HK-2 (cell line): Measurements from ENCODE around the gene AMHR2.
"Not testable (repeated sequence)": the region's sequence is repeated elsewhere in the genome, so short reads cannot be mapped to it uniquely, and the experiment has no call there.

ENCODE experiments used
- DNase-seq: peaks from one replicate; pipeline ENCODE4 v3.0.0-alpha.2; 2018; ENCODE audit not compliant: unreplicated experiment

AMHR2 gene

GRCh38 chr12:53414756-53415417, 8.8 kb upstream of the AMHR2 start:
- DNase-seq = no peak

DNA sequence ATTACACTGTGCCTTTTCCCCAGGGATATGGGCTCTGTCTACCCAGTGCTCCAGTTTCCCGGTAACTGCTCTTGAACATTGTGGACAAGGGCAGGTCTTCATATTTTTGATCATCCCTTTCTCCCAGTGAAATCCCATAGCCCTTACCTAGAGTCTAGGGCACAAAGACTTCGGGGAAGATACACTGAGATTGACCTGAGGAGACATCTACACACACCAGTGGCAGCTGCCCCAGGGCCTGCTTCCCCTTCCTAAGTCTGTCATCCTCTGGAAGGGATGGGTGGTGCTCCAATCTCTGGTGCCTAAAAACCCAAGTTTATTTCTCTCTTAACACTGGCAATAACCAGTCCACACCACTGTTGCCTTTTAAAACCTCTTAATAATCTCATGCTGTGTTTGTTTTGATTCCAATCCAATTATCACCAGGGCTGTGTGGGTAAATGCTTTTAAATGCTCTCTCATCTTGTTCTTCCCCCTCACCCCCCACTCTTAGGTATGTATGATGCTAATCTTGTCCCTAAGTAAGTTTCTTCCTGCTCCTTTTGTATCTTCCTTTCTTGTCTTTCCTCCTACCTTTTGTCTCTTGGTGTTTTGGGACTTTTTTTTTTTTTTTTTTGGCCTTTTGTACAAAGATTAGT, 7.8 kb upstream of the AMHR2 start:
- DNase-seq = not testable (repeated sequence)

DNA sequence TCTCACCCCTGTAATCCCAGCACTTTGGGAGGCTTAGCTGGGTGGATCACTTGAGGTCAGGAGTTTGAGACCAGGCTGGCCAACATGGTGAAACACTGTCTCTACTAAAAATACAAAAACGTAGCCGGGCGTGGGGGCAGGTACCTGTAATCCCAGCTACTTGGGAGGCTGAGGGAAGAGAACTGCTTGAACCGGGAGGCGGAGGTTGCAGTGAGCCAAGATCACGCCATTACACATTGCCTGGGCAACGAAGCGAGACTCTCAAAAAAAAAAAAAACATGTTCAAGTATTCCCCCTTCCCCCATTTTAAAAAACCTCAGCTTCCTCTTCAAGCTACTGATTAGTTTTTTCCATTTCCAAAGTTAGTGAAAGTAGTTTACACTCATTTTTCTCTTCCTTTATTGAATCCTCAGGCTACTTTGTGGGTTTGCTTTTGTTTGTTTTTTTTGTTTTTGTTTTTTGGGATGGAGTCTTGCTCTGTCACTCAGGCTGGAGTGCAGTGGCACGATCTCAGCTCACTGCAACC, 6.3 kb upstream of the AMHR2 start:
- DNase-seq = not testable (repeated sequence)

- DNase-seq = no peak
Measured at GRCh38 chr12:53418221-53418620, 5.4 kb upstream of the AMHR2 start.

DNA sequence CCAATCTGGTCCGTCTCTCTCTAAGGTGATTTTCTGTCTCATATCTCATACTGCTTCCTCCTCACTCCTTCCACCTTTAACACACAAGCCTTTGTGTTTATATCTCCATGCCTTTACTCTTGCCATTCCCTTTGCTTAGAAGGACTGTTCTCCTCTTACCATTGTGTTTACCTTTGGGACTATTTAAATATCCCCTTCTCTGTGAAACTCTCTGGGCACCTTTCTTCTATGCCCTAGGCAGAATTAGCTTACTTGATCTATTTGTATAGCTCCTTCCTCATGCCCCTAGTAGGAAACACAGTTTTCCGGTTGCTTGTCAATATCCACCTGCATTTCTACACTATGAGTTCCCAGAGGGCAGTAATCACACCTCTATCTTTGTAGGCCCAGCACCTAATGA, 3.9 kb upstream of the AMHR2 start:
- DNase-seq = no peak

GRCh38 chr12:53422247-53422646, 1.4 kb upstream of the AMHR2 start:
- not testable (repeated sequence) for DNase-seq

DNA sequence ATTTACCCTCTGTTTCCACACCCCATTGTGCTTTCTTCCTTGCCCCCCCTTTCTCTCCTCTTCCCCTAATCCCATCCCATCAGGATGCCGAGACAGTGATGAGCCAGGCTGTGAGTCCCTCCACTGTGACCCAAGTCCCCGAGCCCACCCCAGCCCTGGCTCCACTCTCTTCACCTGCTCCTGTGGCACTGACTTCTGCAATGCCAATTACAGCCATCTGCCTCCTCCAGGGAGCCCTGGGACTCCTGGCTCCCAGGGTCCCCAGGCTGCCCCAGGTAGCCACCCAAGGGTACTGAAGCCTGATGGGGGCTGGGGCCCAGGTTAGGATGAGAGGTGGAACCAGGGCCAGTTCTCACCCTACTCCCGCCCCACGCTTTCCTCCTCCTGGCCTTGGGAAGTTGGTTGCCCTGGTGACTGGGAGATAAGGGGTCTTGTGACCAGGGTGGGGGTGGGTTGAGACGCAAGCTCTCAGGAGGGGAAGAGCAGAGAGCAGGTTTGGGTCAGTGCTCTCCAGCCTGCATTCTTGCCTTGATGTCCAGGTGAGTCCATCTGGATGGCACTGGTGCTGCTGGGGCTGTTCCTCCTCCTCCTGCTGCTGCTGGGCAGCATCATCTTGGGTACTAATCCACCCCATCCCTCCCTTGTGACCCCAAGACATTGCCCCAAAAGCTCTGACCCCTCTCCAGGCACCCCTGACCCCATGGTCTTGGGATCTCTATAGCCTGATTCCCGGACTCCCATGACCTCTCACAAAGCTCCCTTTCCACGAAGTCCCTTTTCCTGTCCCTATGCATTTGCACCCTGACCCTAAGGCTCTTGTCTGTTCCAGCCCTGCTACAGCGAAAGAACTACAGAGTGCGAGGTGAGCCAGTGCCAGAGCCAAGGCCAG, 1.2 kb downstream of the AMHR2 start:
- DNase-seq = no peak

DNA sequence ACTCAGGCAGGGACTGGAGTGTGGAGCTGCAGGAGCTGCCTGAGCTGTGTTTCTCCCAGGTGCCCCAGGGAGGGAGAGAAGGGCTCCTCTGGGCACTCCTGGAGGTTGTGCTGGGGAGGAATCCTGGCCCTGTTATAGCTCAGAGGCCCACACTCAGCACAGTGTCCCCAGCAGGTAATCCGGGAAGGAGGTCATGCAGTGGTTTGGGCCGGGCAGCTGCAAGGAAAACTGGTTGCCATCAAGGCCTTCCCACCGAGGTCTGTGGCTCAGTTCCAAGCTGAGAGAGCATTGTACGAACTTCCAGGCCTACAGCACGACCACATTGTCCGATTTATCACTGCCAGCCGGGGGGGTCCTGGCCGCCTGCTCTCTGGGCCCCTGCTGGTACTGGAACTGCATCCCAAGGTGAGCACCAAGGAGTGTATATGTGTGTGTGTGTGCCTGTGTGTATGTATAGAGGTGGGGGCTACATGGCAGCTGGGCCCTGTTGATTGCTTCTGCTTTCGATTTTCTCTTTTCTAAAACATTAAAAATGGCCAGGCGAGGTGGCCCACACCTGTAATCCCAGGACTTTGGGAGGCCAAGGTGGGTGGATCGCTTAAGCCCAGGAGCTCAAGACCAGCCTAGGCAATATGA, 2.0 kb downstream of the AMHR2 start:
- no peak for DNase-seq

DNA sequence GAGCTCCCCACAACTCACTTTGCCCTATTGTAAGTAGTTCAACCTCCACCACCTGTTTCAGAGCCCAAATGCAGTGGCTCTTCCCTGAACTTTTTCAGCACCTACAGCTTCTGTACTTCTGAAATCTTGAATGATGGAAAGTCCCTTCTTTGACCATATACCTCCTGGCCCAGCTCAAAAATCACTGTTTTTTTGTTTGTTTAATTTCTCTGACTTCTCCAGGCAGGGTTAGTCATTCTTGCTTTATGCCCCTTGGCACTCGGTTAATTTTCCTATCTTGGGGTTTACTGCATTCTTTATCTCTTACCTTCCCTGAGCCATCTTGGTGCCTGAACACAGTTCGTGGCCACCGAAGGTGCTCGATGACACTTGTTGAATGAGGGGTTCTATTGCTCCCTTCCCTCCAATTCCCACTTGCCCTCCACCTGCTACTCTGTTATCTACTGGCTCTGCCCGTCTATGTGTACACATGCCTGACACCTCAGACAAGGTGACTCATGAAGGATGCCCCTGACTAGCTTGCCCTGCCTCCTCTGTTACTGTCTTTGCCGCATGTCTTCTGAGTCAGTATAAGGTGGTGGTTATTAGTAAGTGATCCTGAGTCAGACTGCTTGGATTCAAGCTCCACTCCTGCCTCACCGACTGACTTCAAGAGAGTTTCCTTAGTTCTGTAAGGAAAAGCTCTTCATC, 4.4 kb downstream of the AMHR2 start:
- peak; percentile 77 for DNase-seq

DNA sequence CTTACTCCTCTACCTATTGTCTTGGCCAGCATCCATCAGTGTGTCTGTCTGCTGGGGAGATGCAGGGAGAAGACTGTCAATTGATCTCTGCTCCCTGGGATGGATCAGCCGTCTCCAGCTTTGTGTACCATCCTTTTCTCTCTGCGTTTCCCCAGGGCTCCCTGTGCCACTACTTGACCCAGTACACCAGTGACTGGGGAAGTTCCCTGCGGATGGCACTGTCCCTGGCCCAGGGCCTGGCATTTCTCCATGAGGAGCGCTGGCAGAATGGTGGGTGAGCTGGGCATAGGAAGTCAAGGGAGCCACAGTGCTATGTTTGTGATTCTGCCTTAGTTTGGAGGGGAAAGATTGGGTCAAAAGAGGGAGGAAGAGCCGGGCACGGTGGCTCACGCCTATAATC, 5.1 kb downstream of the AMHR2 start:
- no peak for DNase-seq

- DNase-seq = no peak
Measured at GRCh38 chr12:53430116-53430515, 6.5 kb downstream of the AMHR2 start.

DNA sequence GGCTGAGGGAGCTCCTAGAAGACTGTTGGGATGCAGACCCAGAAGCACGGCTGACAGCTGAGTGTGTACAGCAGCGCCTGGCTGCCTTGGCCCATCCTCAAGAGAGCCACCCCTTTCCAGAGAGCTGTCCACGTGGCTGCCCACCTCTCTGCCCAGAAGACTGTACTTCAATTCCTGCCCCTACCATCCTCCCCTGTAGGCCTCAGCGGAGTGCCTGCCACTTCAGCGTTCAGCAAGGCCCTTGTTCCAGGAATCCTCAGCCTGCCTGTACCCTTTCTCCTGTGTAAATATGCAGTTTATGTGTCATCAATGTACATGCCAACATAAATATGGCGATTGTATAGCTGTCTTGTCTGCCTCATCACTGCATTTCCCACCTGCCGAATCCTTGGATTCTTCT, 7.5 kb downstream of the AMHR2 start:
- DNase-seq = no peak

- not testable (repeated sequence) for DNase-seq
Measured at GRCh38 chr12:53435326-53435725, 11.7 kb downstream of the AMHR2 start.

DNA sequence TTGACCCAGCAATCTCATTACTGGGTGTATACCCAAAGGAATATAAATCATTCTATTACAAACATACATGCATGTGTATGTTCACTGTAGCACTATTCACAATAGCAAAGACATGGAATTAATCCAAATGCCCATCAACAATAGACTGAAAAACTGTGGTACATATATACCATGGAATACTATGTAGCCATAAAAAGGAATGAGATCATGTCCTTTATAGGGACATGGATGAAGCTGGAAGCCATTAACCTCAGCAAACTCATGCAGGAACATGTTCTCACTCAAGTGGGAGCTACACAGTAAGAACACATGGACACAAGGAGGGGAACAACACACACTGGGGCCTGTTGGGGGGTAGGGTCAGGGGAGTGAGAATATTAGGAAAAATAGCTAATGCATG, 15.9 kb downstream of the AMHR2 start:
- DNase-seq = not testable (repeated sequence)

GRCh38 chr12:53441040-53441833, 17.6 kb downstream of the AMHR2 start, which contains the start of gene PRR13:
Gene PRR13, plus strand, starts transcription at chr12:53441734. Its CDS starts 981 bp downstream, at chr12:53442715.
- DNase-seq = peak; percentile 99

DNA sequence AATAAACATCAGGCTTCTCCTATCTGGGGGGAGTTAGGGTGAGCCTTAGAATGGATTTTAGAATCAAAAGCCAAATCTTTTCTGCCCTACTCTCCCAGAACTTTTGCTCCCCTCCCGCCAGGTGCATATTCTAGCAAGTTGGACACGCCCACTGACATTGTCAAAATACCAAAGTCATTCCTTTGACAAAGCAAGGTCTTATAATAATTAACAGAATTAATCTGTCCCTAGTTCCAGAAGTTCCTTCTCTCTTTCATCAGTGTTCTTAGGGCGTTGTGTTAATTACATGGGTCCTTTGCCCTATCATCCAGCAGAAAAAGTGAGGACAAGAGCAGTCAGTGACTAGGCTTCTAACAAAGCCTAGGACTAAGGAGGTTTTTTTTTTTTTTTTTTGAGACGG, 20.3 kb downstream of the AMHR2 start:
- DNase-seq = no peak

DNA sequence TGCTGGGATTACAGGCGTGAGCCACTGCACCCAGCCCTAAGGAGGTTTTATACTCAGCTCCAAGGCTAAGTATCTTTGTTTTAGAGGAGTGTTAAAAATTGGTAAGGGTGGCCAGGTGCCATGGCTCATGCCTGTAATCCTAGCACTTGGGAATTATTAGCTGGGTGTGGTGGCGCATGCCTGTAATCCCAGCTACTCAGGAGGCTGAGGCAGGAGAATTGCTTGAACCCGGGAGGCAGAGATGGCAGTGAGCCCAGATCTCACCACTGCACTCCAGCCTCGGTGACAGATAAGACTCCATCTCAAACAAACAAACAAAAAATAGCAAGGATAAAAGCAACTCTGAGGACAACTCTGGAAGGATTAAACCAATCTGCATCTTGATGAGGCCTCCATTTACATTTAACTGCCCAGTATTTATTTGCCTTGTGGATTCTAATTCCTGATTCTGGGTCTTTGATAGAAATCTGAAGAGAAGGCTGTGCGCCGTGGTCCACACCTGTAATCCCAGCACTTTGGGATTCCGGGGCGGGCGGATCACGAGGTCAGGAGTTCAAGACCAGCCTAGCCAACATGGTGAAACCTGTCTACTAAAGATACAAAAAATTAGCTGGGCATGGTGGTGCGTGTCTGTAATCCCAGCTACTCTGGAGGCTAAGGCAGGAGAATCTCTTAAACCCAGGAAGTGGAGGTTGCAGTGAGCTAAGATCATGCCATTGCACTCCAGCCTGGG, 21.1 kb downstream of the AMHR2 start:
- DNase-seq = not testable (repeated sequence)

DNA sequence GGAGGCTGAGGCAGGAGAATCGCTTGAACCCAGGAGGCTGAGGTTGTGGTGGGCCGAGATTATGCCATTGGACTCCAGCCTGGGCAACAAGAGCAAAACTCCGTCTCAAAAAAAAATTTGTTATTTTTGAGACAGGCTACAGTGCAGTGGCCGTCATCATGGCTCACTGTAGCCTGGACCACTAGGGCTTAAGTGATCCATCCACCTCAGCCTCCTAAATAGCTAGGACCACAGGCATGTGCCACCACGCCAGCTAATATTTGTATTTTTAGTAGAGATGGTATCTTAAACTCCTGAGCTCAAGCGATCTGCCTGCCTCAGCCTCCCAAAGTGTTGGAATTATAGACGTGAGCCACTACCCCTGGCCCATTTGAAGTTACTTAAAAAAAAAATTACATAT, 27.3 kb downstream of the AMHR2 start:
- DNase-seq = no peak

- DNase-seq = peak; percentile 99
Measured at GRCh38 chr12:53451661-53452158, 28.1 kb downstream of the AMHR2 start, which contains the start of gene PCBP2. Gene PCBP2, plus strand, starts transcription at chr12:53452102. Its CDS starts 2,699 bp downstream, at chr12:53454801.
